C4-2B (cell line): ENCODE results near the gene FBLN7.

Experiments
- CTCF ChIP-seq: fragments of 450-650 bp; conservative IDR thresholded peaks from 2 replicates; pipeline ENCODE4 v1.5.1; 2017; ENCODE audit warnings: mild to moderate bottlenecking
- ZFX ChIP-seq: fragments of 450-650 bp; IDR thresholded peaks from 2 replicates; pipeline ENCODE4 v1.6.1; 2017

GRCh38 chr2:112183327-112184025 lies 45.3 kb downstream of the FBLN7 start:
- TF ChIP-seq ZFX (no peak), CTCF (no peak)
